HepG2 (cell line): ENCODE data around the gene CKB. TPM values are rescaled to one million over a fixed set of nuclear protein-coding genes. Genes with fewer than 3 reads are reported as not detected.

ENCODE experiments used
- ATAC-seq: fragments of 200-7000 bp; cut with Tn5 transposase; 3 replicates; pipeline ENCODE4 v1.9.1; 2020; ENCODE audit warnings: mild to moderate bottlenecking, moderate library complexity
- BruUV-seq: library from RNA; stranded (reverse); fragments of 400-500 nt; replicated peaks from 2 replicates; lab custom pipeline; 2021; lab: Mats Ljungman, UMichigan
- CTCF ChIA-PET: fragments of 300-600 bp; formaldehyde crosslinking; extraction: SDS; loops from one replicate; lab custom pipeline; 2021; ENCODE audit warnings: low total read pairs, inconsistent platforms, low intra/inter-chr PET ratio; lab: Yijun Ruan, JAX
- POLR2A ChIA-PET: fragments of 350-600 bp; sonication (Branson Sonifier 250); formaldehyde crosslinking; loops from one replicate; lab custom pipeline; 2020; ENCODE audit warnings: antibody characterized with exemption, inconsistent platforms; lab: Yijun Ruan, JAX
- DNase-seq: peaks from one replicate; pipeline ENCODE4 v3.0.0-alpha.2; 2015; ENCODE audit warnings: low spot score
- FAIRE-seq: peaks from 3 replicates; lab custom pipeline; 2011; peaks lifted over from hg19 to GRCh38; lab: Jason Lieb, UNC
- H2AFZ ChIP-seq: one replicate; pipeline ENCODE4 v1.6.1; 2011; ENCODE audit warnings: low read length, inconsistent platforms
- H3K27ac ChIP-seq: fragments of 300-600 bp; 3 replicates; pipeline ENCODE4 v1.8.0; 2011; ENCODE audit warnings: mixed run types, mild to moderate bottlenecking, mixed read lengths, low read length, inconsistent platforms; ENCODE audit not compliant: insufficient read depth; ENCODE audit errors: extremely low read length
- H3K27me3 ChIP-seq, 2 experiments: fragments of 200-600 bp in 1 of 2; 2 replicates in 1 of 2; 3 replicates in 1 of 2; pipeline versions ENCODE4 v1.6.0 to v1.8.0; 2011; ENCODE audit warnings: low read length in 2 of 2, mild to moderate bottlenecking in 2 of 2, moderate library complexity in 2 of 2, inconsistent platforms in 1 of 2; ENCODE audit not compliant: insufficient read depth in 2 of 2, control insufficient read depth in 1 of 2
- H3K36me3 ChIP-seq, 2 experiments: fragments of 200-600 bp in 1 of 2; replicated peaks in 1 of 2; 2 replicates in 1 of 2; 3 replicates in 1 of 2; pipeline versions ENCODE4 v1.5.1 to v1.8.0; 2011; ENCODE audit warnings: low read length in 2 of 2, inconsistent platforms in 1 of 2; ENCODE audit not compliant: insufficient read depth in 2 of 2, control insufficient read depth in 1 of 2
- H3K4me1 ChIP-seq: 2 replicates; pipeline ENCODE4 v1.5.1; 2012; ENCODE audit warnings: low read length, inconsistent platforms; ENCODE audit not compliant: insufficient read depth
- H3K4me2 ChIP-seq: 2 replicates; pipeline ENCODE4 v1.6.0; 2011; ENCODE audit warnings: low read depth, low read length, inconsistent platforms
- H3K4me3 ChIP-seq, 3 experiments: fragments of 200-600 bp in 1 of 3; sonication (generic), shearing (Covaris generic) in 1 of 3; replicated peaks in 1 of 3; 2 replicates each; pipeline ENCODE4 v1.5.1; 2011 to 2016; ENCODE audit warnings: low read length in 3 of 3, inconsistent platforms in 2 of 3, low read depth in 2 of 3, mild to moderate bottlenecking in 2 of 3, control low read depth in 1 of 3, mixed read lengths in 1 of 3; ENCODE audit not compliant: insufficient read depth in 1 of 3
- H3K79me2 ChIP-seq: one replicate; pipeline ENCODE4 v1.6.1; 2011; ENCODE audit warnings: low read length, inconsistent platforms; ENCODE audit not compliant: insufficient read depth
- H3K9ac ChIP-seq: 2 replicates; pipeline ENCODE4 v1.6.0; 2011; ENCODE audit warnings: mild to moderate bottlenecking, low read depth, low read length, inconsistent platforms; ENCODE audit not compliant: insufficient read depth
- H3K9me3 ChIP-seq: 2 replicates; pipeline ENCODE4 v1.5.1; 2012; ENCODE audit warnings: mild to moderate bottlenecking, low read length
- H4K20me1 ChIP-seq: 2 replicates; pipeline ENCODE4 v1.6.0; 2011; ENCODE audit warnings: inconsistent platforms, mild to moderate bottlenecking, low read length, moderate library complexity; ENCODE audit not compliant: insufficient read depth
- AKAP8 ChIP-seq: sonication (generic); formaldehyde crosslinking; IDR thresholded peaks from 2 replicates; pipeline ENCODE4 v1.5.1; 2020; ENCODE audit warnings: mild to moderate bottlenecking, missing genetic modification reagents
- ASH2L ChIP-seq: fragments of 300-600, 200-600 bp; sonication (generic); IDR thresholded peaks from 2 replicates; pipeline ENCODE4 v1.7.0; 2017; ENCODE audit warnings: low read depth, mild to moderate bottlenecking, moderate library complexity, mixed read lengths, low read length; ENCODE audit not compliant: insufficient read length
- EZH2 ChIP-seq: conservative IDR thresholded peaks from 2 replicates; pipeline ENCODE4 v1.6.1; 2012; ENCODE audit warnings: mild to moderate bottlenecking, low read depth, low read length, moderate library complexity
- JDP2 ChIP-seq: sonication (generic); formaldehyde crosslinking; IDR thresholded peaks from 2 replicates; pipeline ENCODE4 v1.8.1; 2022; ENCODE audit warnings: missing genetic modification reagents, borderline replicate concordance
- KDM3A ChIP-seq: IDR thresholded peaks from 2 replicates; pipeline ENCODE4 v1.6.1; 2018; ENCODE audit warnings: low read depth, missing compliant biosample characterization
- NR2C2 ChIP-seq: sonication (generic); formaldehyde crosslinking; IDR thresholded peaks from 2 replicates; pipeline ENCODE4 v1.4.0; 2020; ENCODE audit warnings: missing genetic modification reagents, mild to moderate bottlenecking, moderate library complexity, borderline replicate concordance
- PCBP1 ChIP-seq: fragments of 200-400 bp; formaldehyde crosslinking; IDR thresholded peaks from 2 replicates; pipeline ENCODE4 v1.6.1; 2017; ENCODE audit warnings: mild to moderate bottlenecking, low read depth, low read length, borderline replicate concordance
- ZNF180 ChIP-seq: sonication (generic); formaldehyde crosslinking; IDR thresholded peaks from 2 replicates; pipeline ENCODE4 v1.4.0; 2020; ENCODE audit warnings: low read depth, missing genetic modification reagents, borderline replicate concordance
- ZNF30 ChIP-seq: sonication (generic); formaldehyde crosslinking; IDR thresholded peaks from 2 replicates; pipeline ENCODE4 v1.5.0; 2020; ENCODE audit warnings: mild to moderate bottlenecking, missing genetic modification reagents
- ZNF367 ChIP-seq: sonication (generic); formaldehyde crosslinking; IDR thresholded peaks from 2 replicates; pipeline ENCODE4 v1.4.0; 2020; ENCODE audit warnings: missing genetic modification reagents, borderline replicate concordance
- ZNF547 ChIP-seq: sonication (generic); formaldehyde crosslinking; IDR thresholded peaks from 2 replicates; pipeline ENCODE4 v1.5.1; 2020; ENCODE audit warnings: mild to moderate bottlenecking, missing genetic modification reagents
- WGBS: methylation state at CpG from one replicate; pipeline ENCODE4 v1.1.6; 2017; ENCODE audit warnings: low lambda C conversion rate; 5-methylcytosine and 5-hydroxymethylcytosine counted together
- in situ Hi-C: cut with HindIII; loops from 2 replicates; pipeline ENCODE4 v1.10.0; 2017; ENCODE audit warnings: low pct_unique_long_range_greater_than_20kb; ENCODE audit not compliant: extremely low pct_ligation_motif_present
- intact Hi-C: fragments of 100-400 bp; cut with micrococcal nuclease; formaldehyde crosslinking; loops from one replicate; pipeline ENCODE4 v1.10.0; 2022; ENCODE audit not compliant: unreplicated experiment
- polyA plus RNA-seq, 8 experiments: library from polyadenylated mRNA; depleted of rRNA in 3 of 8; stranded (reverse) in 7 of 8; unstranded in 1 of 8; fragments of >200 nt; fragmentation: Illumina TruSeq in 4 of 8; extraction: Trizol in 4 of 8; gene quantifications; 2 replicates each; pipeline versions ENCODE4 v1.2.1 to v1.2.3, GENCODE V29; 2011 to 2016; ENCODE audit warnings: low read depth in 4 of 8, missing spikeins in 1 of 8, mixed read lengths in 1 of 8; ENCODE audit not compliant: insufficient read depth in 1 of 8
- total RNA-seq, 5 experiments: library from RNA; depleted of rRNA; stranded (reverse); fragments of >200 nt; fragmentation: Illumina TruSeq; extraction: Trizol; gene quantifications; 2 replicates each; pipeline ENCODE4 v1.2.3, GENCODE V29; 2016; ENCODE audit warnings: low read depth in 1 of 5
- TF ChIP-seq, protein P1 (sequence below): sonication (generic); formaldehyde crosslinking; IDR thresholded peaks from 2 replicates; pipeline ENCODE4 v1.5.1; 2020; ENCODE audit warnings: missing genetic modification reagents, mild to moderate bottlenecking, borderline replicate concordance
- TF ChIP-seq, protein P2 (sequence below): sonication (generic); formaldehyde crosslinking; IDR thresholded peaks from 2 replicates; pipeline ENCODE4 v1.5.0; 2020; ENCODE audit warnings: mild to moderate bottlenecking, missing genetic modification reagents
- TF ChIP-seq, protein P3 (sequence below): sonication (generic); formaldehyde crosslinking; IDR thresholded peaks from 2 replicates; pipeline ENCODE4 v1.4.0; 2020; ENCODE audit warnings: low read depth, mild to moderate bottlenecking, missing genetic modification reagents
- TF ChIP-seq, protein P4 (sequence below): sonication (generic); formaldehyde crosslinking; IDR thresholded peaks from 2 replicates; pipeline ENCODE4 v1.8.1; 2022; ENCODE audit warnings: mild to moderate bottlenecking, missing genetic modification reagents

CKB gene
- total and polyA plus RNA-seq, 2 of the 13 experiments (the other 11 are each of a cell fraction or from before 2014, with no cell fraction given): 82.3 to 217 TPM

DNA sequence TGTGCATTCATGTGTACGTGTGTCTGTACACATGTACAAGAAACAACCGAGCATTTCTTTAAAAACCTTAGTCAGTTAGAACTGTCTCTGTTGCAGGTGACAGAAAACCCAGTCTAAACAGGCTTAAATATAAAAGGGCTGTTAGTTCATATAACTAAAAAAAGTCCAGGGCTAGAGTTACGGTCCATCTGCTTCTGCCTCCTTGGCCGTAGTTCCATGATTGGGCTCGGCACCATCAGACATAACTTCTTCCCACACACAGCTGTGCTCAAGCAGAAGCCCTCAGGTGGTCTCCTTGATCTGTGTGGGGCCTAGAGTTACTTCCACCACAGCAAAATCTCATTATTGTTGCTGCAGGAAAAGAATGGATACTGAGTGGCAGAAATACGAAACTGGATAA is 34.6 kb downstream of the CKB start:
- POLR2A ChIA-PET: no interaction called here
- Histone ChIP-seq H3K36me3 (peaks cover 3 to 34% of the 10 kb centered on the region in 2 experiments), H3K9ac (no peak overlapping the region), H3K4me3 (no peak overlapping the region), H3K79me2 (no peaks in the 10 kb centered on the region), H2AFZ (no peak overlapping the region), H3K4me2 (no peak overlapping the region), H4K20me1 (no peaks in the 10 kb centered on the region), H3K27me3 (no peaks in the 10 kb centered on the region), H3K27ac (no peak overlapping the region), H3K9me3 (no peaks in the 10 kb centered on the region), H3K4me1 (no peaks in the 10 kb centered on the region)
- in situ Hi-C loops (no loop called here), intact Hi-C loops (no loop called here)
- TF ChIP-seq ZNF30 (CRISPR knock-in tag) (no peak), NR2C2 (CRISPR knock-in tag) (no peak), KDM3A (CRISPR knock-in tag) (no peak), ZNF180 (CRISPR knock-in tag) (no peak), EZH2 (no peak), AKAP8 (CRISPR knock-in tag) (no peak), ZNF547 (no peak), ASH2L (no peak), PCBP1 (no peak), ZNF367 (CRISPR knock-in tag) (no peak), JDP2 (no peak)
- TF ChIP-seq, protein P1, sequence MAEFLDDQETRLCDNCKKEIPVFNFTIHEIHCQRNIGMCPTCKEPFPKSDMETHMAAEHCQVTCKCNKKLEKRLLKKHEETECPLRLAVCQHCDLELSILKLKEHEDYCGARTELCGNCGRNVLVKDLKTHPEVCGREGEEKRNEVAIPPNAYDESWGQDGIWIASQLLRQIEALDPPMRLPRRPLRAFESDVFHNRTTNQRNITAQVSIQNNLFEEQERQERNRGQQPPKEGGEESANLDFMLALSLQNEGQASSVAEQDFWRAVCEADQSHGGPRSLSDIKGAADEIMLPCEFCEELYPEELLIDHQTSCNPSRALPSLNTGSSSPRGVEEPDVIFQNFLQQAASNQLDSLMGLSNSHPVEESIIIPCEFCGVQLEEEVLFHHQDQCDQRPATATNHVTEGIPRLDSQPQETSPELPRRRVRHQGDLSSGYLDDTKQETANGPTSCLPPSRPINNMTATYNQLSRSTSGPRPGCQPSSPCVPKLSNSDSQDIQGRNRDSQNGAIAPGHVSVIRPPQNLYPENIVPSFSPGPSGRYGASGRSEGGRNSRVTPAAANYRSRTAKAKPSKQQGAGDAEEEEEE (CRISPR knock-in tag): no peak
- TF ChIP-seq, protein P2, sequence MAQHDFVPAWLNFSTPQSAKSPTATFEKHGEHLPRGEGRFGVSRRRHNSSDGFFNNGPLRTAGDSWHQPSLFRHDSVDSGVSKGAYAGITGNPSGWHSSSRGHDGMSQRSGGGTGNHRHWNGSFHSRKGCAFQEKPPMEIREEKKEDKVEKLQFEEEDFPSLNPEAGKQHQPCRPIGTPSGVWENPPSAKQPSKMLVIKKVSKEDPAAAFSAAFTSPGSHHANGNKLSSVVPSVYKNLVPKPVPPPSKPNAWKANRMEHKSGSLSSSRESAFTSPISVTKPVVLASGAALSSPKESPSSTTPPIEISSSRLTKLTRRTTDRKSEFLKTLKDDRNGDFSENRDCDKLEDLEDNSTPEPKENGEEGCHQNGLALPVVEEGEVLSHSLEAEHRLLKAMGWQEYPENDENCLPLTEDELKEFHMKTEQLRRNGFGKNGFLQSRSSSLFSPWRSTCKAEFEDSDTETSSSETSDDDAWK (CRISPR knock-in tag): no peak
- TF ChIP-seq, protein P3, sequence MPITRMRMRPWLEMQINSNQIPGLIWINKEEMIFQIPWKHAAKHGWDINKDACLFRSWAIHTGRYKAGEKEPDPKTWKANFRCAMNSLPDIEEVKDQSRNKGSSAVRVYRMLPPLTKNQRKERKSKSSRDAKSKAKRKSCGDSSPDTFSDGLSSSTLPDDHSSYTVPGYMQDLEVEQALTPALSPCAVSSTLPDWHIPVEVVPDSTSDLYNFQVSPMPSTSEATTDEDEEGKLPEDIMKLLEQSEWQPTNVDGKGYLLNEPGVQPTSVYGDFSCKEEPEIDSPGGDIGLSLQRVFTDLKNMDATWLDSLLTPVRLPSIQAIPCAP (CRISPR knock-in tag): no peak
- TF ChIP-seq, protein P4, sequence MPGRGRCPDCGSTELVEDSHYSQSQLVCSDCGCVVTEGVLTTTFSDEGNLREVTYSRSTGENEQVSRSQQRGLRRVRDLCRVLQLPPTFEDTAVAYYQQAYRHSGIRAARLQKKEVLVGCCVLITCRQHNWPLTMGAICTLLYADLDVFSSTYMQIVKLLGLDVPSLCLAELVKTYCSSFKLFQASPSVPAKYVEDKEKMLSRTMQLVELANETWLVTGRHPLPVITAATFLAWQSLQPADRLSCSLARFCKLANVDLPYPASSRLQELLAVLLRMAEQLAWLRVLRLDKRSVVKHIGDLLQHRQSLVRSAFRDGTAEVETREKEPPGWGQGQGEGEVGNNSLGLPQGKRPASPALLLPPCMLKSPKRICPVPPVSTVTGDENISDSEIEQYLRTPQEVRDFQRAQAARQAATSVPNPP (CRISPR knock-in tag): no peak
- CTCF ChIA-PET: no interaction called here
- ATAC-seq (no peak), DNase-seq (no peak), FAIRE-seq (no peak)
- no TSS peak for BruUV-seq
- over 99% methylated on average over 6 of the region's 6 CpGs for WGBS
